ENCODE measurements around the gene ENO1. TPM values are rescaled to one million over a fixed set of nuclear protein-coding genes. Genes with fewer than 3 reads are reported as not detected.

The ENO1 gene
- 100 to 1,000 TPM; 390 to 481 (median 441) TPM for total RNA-seq

DNA sequence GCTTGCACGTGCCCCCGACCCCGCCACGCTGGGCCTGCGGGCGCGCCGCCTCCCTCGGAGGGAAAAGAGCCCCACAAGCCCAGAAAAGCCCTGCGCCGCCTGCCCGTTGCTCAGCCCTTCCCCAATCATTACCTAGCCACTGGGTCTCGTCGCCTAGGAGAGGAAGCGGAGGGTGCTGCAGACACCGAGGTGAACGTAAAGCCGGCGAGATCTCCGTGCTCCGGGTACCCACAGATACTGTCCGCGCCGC is at the start of gene ENO1:
ENO1 (minus strand) TSS at position 239 of the 250 bp plus-strand sequence. CDS start 3,778 bp downstream, outside the sequence.
- TF ChIP-seq, protein P1, sequence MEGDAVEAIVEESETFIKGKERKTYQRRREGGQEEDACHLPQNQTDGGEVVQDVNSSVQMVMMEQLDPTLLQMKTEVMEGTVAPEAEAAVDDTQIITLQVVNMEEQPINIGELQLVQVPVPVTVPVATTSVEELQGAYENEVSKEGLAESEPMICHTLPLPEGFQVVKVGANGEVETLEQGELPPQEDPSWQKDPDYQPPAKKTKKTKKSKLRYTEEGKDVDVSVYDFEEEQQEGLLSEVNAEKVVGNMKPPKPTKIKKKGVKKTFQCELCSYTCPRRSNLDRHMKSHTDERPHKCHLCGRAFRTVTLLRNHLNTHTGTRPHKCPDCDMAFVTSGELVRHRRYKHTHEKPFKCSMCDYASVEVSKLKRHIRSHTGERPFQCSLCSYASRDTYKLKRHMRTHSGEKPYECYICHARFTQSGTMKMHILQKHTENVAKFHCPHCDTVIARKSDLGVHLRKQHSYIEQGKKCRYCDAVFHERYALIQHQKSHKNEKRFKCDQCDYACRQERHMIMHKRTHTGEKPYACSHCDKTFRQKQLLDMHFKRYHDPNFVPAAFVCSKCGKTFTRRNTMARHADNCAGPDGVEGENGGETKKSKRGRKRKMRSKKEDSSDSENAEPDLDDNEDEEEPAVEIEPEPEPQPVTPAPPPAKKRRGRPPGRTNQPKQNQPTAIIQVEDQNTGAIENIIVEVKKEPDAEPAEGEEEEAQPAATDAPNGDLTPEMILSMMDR (IDR thresholded peaks at IDR 0.05; ENCODE audit: low read depth), result no peak

DNA sequence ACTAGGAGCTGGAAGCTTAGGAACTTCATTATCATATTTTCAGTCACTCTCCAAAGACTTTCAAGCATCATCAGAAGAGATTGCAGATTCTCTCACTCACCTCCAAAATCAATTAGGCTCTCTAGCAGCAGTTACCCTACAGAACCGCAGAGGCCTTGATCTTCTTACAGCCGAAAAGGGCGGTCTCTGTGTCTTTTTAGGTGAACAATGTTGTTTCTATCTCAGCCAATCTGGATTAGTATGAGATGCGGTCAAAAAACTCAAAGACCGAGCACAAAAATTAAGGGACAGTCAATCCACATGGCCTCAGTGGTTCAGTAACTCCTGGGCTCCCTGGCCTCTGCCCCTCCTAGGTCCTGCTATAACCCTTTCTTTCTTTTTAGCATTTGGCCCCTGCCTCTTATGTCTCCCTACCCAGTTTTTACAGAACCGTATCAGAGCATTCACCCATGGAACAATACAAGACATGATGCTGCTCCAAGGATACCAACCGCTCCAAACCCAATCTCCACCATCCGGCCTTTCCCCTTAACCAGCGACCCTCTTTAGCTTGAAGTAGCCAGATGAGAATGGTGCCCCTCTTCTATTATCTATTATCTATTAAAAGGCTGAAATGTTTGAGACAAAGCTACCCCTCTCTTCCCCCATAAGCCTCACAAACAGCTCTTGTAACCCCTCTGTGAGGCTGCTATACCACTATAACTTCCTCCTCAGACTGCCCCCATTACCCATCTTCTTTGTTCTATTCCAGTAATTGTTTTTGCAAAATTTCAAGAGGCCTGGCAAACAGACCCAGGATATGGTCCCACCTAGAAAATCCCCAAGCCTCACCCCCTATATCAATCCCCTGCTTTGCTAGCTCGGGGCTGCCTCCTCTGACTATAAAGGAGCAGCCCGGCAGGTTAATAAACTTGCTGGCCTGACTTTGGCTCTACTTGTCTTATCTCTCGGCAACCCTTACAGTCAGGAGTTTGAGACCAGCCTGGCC is 48.5 kb upstream of the ENO1 start:
- TF ChIP-seq, protein P1 (IDR thresholded peaks at IDR 0.05; ENCODE audit: low read depth), result no peak

DNA sequence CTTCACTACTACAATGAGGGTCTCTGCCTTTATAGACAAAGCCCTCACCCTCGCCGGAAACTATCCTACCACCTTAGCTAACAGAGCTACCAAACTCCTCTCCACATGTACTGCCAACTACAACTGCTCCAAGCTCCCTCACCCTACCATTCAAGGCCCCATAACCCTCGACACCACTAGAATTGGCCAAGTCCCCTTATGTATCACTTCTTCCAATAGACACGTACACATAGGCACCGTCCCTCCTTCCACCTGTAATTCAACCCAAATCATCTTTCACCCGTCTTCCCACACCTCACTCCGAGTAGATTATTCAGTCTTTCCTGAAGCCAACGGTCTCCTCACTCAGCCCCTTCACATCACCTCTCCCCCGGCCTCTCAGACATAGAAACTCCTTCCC is 47.5 kb upstream of the ENO1 start:
- TF ChIP-seq, protein P1 (IDR thresholded peaks at IDR 0.05; ENCODE audit: low read depth), result no peak

DNA sequence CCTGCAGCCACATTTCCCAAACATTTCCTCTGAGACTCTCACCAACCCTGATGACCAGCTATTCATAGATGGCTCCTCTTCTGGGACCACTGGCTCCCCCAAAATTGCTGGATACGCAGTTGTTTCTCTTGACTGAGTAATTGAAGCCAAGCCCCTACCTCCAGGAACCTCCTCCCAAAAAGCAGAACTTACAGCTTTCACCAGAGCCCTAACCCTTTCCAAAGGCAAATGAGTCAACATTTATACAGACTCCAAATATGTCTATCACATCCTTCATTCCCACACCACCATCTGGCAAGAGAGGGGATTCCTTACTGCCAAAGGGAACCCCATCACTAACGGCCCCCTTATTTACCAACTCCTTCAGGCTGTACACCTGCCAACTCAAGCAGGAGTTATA is 46.9 kb upstream of the ENO1 start:
- TF ChIP-seq, protein P1 (IDR thresholded peaks at IDR 0.05; ENCODE audit: low read depth), result no peak

DNA sequence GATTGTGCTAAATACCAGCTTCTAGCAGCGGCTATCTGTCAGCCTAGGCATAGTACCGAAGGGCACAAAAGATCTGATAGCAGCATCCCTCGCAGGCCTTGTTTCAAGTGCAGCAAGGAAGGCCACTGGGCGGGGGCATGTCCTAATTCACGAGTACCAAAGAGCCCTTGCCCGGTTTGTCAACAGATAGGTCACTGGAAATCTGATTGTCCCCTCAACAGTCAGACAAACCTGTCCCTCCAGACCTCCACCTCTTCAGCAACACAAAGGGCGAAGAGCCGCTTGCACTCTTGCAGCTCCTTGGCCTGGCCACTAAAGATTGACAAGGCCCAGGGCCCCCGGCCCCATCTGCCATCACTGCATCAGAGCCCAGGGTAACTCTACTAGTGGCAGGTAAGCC is 44.5 kb upstream of the ENO1 start:
- TF ChIP-seq, protein P1 (IDR thresholded peaks at IDR 0.05; ENCODE audit: low read depth), result no peak

DNA sequence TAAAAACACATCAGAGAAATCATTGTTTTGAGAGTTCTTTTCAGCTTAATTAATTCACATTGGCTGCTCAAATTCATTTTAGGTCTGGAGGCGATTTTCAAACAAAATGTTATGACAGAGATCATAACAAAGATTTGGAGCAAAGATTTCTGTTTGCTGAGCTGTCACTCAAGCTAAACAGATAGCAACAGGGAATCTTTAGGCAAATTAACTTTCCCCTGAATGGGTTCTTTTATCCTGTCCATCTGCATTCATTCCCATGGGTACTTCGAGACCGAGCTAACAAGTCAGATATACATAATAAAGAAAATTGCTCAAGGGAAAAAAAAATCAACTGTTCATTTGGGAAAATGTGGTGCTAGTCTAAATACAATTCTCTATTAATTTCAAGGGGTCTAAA is 37.0 kb upstream of the ENO1 start:
- TF ChIP-seq, protein P1 (IDR thresholded peaks at IDR 0.05; ENCODE audit: low read depth), result no peak

DNA sequence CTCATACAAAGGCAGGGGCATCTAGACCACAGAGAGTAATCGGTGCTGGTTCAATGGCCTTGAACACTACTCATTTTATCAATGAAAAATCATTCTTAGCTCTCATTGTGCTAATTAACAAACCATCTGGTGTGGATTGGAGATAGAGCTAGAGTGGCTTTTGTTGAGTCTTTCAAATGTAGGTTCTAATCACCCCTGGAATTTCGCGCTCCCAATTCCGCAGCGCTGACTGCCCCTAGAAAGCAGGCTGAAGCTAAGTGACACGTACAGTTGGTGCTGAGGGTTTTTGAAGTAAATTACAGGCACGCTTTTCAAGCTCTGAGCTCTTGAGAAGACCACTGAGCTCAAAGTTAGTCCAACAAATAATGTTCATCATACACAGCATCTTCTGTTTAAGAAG is 36.0 kb upstream of the ENO1 start:
- TF ChIP-seq, protein P1 (IDR thresholded peaks at IDR 0.05; ENCODE audit: low read depth), result no peak

All from subcutaneous adipose tissue (tissue), 4 donors.